ENCODE results near the gene FASTKD1. TPM values are rescaled to one million over a fixed set of nuclear protein-coding genes. Genes with fewer than 3 reads are reported as not detected.
"Not testable (repeated sequence)": the region's sequence is repeated elsewhere in the genome, so short reads cannot be mapped to it uniquely, and the experiment has no call there.

Gene FASTKD1
- total and polyA plus RNA-seq, 12 donors = 42.4 to 243 (median 88.5) TPM

DNA sequence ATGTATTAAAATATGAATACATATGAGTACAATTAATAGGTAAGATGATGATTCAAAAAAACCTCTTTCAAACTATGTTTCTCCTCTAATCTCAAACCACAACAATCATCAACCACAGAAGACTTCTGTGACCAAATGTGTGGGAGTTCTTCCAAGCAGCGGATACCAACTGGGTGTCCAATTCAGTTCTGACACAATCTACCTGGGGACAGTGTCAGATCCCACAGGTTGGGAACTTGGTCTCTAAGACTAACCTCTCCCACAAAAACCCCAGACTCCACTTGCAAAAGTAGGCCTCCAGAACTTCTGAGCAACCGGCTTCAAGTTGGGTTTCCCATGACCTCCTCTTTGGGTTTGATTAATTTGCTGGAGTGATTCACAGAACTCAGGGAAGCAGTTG is 26.9 kb downstream of the FASTKD1 start:
- H3K4me3 ChIP-seq = no peak overlapping the region
- DNase-seq (no peak), ATAC-seq (no peak)
- H3K4me1 ChIP-seq = peaks cover 0 to 5% (median 0%) of the 10 kb centered on the region in 9 donors
- no peaks in the 10 kb centered on the region for H3K9me3 ChIP-seq
- no peaks in the 10 kb centered on the region for H3K27me3 ChIP-seq
- peaks cover 0 to 98% (median 8%) of the 10 kb centered on the region in 9 donors for H3K36me3 ChIP-seq
- intact Hi-C loops (cut with DNase I) = no loop called here
- no peak overlapping the region for H3K27ac ChIP-seq
- TF ChIP-seq CTCF (IDR thresholded peaks at IDR 0.05) = no peak
- WGBS, 2 donors = 96 to 98% methylated on average over 2 of the region's 2 CpGs

DNA sequence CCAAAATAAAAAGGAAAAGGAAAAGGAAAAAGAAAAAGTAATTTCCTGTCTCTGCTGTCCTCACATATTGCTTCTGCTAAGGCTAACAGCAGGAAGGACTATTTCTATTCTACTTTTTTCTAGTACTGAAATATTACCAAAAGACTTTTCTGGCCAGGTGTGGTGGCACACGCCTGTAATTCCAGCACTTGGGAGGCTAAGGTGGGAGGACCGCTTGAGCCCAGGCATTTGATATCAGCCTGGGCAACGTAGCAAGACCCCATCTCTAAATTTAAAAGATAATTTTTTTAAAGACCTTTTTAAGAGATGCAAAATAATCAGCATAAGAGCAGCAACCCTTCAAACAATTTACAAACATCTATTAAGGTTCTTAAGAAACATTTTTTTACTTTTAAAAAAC is 31.2 kb downstream of the FASTKD1 start:
- H3K27me3 ChIP-seq = no peaks in the 10 kb centered on the region
- H3K36me3 ChIP-seq = peaks cover 0 to 92% (median 15%) of the 10 kb centered on the region in 9 donors
- peaks cover 0 to 17% (median 0%) of the 10 kb centered on the region in 9 donors for H3K4me1 ChIP-seq
- H3K9me3 ChIP-seq = no peaks in the 10 kb centered on the region
- no peak overlapping the region for H3K4me3 ChIP-seq
- H3K27ac ChIP-seq = no peak overlapping the region
- 92 to 94% methylated on average over 3 of the region's 3 CpGs for WGBS, 2 donors
- no peak for TF ChIP-seq CTCF (IDR thresholded peaks at IDR 0.05)
- no peak for ATAC-seq
- DNase-seq = no peak
- intact Hi-C loops (cut with DNase I) = no loop called here

- H3K36me3 ChIP-seq = peaks cover 0 to 92% (median 12%) of the 10 kb centered on the region in 9 donors
- no peaks in the 10 kb centered on the region for H3K9me3 ChIP-seq
- H3K27ac ChIP-seq = no peak overlapping the region
- no peak overlapping the region for H3K4me3 ChIP-seq
- no peak for ATAC-seq
- DNase-seq = no peak
- H3K27me3 ChIP-seq = no peaks in the 10 kb centered on the region
- no peak for TF ChIP-seq CTCF (IDR thresholded peaks at IDR 0.05)
- WGBS, 2 donors = 40 to 49% methylated on average over 2 of the region's 2 CpGs
- peaks cover 0 to 17% (median 0%) of the 10 kb centered on the region in 9 donors for H3K4me1 ChIP-seq
- intact Hi-C loops (cut with DNase I) = no loop called here
These were observed 33.5 kb downstream of the FASTKD1 start for GRCh38 chr2:169540146-169540545.

GRCh38 chr2:169539460-169539859 is 34.2 kb downstream of the FASTKD1 start:
- not testable (repeated sequence) for DNase-seq, H3K9me3 ChIP-seq, H3K27me3 ChIP-seq, H3K27ac ChIP-seq, H3K4me3 ChIP-seq, ATAC-seq
- WGBS, 2 donors = 95 to 98% methylated on average over 2 of the region's 2 CpGs
- Histone ChIP-seq H3K4me1 (peaks cover 0 to 17% (median 0%) of the 10 kb centered on the region in 9 donors), H3K36me3 (peaks cover 0 to 90% (median 18%) of the 10 kb centered on the region in 9 donors)
- intact Hi-C loops (cut with DNase I) = loop anchor here in 1 of 10 donors (10.0 kb wide), 1 partner anchor 385 kb away; no protein-coding TSS in a partner anchor

DNA sequence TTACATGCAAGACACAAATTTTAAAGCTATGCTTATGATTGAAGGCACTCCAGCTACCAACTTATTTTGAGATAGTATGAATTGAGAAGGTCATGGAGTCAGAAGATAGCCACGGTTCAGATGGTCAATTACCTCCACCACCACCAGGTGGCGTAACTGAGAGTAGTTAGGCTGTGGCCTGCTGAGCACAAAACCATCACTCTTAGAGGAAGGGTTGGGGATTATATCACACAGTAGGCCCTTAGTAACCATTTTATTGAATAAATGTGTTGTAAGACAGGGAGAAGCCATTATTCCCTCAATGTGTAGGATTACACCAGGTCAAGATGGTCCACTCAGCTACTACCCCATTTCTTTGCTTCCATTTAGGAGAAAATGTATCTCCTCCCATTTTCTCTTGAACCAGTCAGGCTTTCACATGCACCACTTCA is 45.4 kb downstream of the FASTKD1 start:
- no peaks in the 10 kb centered on the region for H3K9me3 ChIP-seq
- peaks cover 0 to 90% (median 23%) of the 10 kb centered on the region in 9 donors for H3K36me3 ChIP-seq

More for the DNA sequence above, 45.4 kb downstream of the FASTKD1 start:
- H3K4me3 ChIP-seq = no peak overlapping the region
- intact Hi-C loops (cut with DNase I) = loop anchor here in 2 of 10 donors (10.0 kb wide), 1 partner anchor 267 kb away; the partner anchor contains the start of gene SSB (in 2 of the 2)
- H3K4me1 ChIP-seq = no peaks in the 10 kb centered on the region
- ATAC-seq (peak in 7 of 8 donors; percentile 64 to 83 (median 71)), DNase-seq (peak; percentile 41 to 49)
- H3K27me3 ChIP-seq = no peaks in the 10 kb centered on the region
- no peak overlapping the region for H3K27ac ChIP-seq
- peak; percentile 57 to 91 (median 88) for TF ChIP-seq CTCF (IDR thresholded peaks at IDR 0.05)
- WGBS, 2 donors = 13 to 14% methylated on average over 2 of the region's 2 CpGs
